AG09309 (cell line): ENCODE data around the gene CTNNBL1.

Experiments used
- DNase-seq: peaks from one replicate; pipeline ENCODE4 v3.0.0-alpha.2; 2010; ENCODE audit warnings: low read depth
- H3K4me3 ChIP-seq: 2 replicates; pipeline ENCODE4 v1.5.1; 2011; ENCODE audit warnings: mild to moderate bottlenecking, low read depth, low read length, moderate library complexity; ENCODE audit not compliant: control insufficient read depth
- TF ChIP-seq, protein P1 (sequence below): IDR thresholded peaks from 2 replicates; pipeline ENCODE4 v1.5.1; 2011; ENCODE audit warnings: mild to moderate bottlenecking, low read depth, low read length, inconsistent platforms; ENCODE audit not compliant: insufficient read depth, control insufficient read depth; ENCODE audit errors: missing control alignments

Gene CTNNBL1

DNA sequence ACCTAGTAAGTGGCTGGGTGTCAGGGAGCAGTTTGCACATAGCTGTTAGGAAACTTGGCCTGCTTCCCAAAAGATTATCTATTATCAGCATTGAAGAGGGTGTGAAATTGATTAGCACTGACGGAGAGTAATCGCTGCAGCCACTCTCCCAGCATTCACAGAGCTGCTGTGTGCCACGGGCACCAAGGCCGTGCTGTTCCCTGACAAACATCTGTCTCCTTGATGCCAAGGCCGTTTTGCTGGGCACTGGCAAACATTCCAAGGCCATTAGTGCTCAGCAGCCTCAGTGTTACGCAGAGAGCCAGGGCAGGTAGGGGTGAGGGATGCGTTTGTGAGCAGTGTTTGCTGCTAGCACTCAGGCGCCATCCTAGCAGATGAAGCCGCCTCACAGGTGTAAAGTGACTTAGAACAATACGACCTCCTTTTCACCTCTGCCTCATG, 151.4 kb downstream of the CTNNBL1 start:
- TF ChIP-seq, protein P1, sequence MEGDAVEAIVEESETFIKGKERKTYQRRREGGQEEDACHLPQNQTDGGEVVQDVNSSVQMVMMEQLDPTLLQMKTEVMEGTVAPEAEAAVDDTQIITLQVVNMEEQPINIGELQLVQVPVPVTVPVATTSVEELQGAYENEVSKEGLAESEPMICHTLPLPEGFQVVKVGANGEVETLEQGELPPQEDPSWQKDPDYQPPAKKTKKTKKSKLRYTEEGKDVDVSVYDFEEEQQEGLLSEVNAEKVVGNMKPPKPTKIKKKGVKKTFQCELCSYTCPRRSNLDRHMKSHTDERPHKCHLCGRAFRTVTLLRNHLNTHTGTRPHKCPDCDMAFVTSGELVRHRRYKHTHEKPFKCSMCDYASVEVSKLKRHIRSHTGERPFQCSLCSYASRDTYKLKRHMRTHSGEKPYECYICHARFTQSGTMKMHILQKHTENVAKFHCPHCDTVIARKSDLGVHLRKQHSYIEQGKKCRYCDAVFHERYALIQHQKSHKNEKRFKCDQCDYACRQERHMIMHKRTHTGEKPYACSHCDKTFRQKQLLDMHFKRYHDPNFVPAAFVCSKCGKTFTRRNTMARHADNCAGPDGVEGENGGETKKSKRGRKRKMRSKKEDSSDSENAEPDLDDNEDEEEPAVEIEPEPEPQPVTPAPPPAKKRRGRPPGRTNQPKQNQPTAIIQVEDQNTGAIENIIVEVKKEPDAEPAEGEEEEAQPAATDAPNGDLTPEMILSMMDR: no peak
- DNase-seq: no peak
- H3K4me3 ChIP-seq: no peak overlapping the region

DNA sequence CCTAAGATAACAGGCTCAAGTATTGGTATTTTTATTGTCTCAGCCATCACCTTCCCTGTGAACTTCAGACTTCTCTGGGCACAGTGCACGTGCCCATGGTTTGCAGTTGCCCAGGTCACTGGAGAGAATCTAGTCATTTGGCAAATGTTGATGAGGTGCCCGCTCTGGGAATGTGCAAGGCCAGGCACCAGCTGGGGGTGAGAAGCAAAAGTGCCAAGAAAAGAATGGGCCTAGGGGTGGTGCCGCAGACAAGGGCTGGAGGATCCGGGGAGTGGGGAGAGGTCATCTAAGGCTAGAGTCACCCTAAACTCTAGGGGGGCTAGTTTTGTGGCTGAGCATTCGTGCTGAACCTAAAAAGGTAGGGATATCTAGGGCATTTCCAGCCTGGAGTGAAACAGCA, 152.0 kb downstream of the CTNNBL1 start:
- TF ChIP-seq, protein P1: no peak
- DNase-seq: no peak
- H3K4me3 ChIP-seq: no peak overlapping the region

DNA sequence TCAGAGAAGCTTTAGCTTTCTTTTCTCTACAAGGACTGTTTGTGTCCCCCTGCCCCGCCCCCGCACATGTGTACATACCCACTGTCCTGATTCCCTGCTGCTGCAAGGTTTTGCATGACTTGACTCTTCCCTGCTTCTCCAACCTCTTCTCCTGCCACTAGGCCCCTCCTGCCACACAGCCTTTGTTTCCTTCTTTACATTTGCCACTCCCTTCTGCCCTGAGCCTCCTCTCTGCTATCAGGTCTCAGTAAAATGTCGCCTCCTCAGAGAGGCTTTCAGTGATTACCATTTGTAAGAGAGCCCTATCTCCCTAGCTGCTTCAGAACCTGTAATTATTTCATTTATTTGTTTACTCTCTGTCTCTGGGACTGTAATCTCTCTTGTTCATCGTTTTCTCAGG, 152.7 kb downstream of the CTNNBL1 start:
- DNase-seq: no peak
- no peak overlapping the region for H3K4me3 ChIP-seq
- TF ChIP-seq, protein P1: no peak

DNA sequence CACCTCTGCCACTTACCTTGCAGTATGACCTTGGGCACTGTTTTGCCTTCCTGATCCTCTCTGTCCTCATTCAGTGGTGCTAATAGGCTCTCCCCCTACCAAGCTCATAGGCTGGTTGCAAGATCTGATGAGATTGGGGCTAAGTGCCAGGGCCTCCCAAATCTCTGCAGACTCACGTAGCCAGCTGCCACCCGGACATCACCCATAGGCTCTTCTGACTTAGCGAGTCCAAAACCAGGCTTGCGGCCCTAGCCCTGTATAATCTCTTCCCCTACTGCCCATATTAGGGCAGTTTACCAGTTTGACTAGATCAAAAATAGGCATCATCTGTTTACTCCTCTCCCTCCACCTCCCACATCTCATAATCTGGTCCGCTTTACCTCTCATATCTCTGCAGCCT, 154.9 kb downstream of the CTNNBL1 start:
- H3K4me3 ChIP-seq: no peak overlapping the region
- TF ChIP-seq, protein P1: no peak
- no peak for DNase-seq

DNA sequence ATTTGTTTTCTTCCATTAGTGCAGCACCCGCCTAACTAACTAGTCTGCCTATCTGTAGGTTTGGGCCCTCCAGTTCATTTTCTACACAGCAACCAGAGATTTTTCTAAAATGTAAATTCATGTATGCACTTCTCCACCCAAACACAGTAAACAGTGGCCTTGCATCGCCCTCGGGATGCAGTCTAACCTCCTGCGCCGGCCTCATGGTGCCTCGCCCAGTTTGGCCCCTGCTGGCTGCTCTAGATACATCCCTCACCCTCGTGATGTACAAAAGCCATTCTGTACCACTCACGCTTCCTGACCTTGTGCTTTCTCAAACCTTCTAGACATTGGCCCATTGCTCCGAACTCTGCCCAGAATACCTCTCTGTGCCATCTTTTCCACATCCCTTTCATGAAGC, 155.3 kb downstream of the CTNNBL1 start:
- no peak for DNase-seq
- TF ChIP-seq, protein P1: no peak
- no peak overlapping the region for H3K4me3 ChIP-seq

DNA sequence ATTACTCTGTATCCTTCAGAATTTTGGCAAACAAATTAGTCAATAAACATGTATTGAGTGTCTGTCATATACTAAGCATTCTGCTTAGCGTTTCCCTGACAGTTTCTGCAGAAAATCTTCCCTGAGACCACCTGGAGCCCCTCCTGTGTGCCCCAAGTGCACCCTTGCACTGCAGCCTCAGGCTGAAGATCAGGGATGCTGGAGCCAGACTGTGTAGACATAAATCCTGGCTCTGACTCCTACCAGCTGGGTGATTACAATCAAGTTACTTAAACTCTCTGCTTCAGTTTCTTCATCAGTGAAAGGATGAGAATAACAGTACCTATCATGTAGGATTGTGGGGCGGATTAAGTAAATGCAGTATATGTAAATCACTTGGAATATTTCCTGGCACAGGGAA, 155.7 kb downstream of the CTNNBL1 start:
- H3K4me3 ChIP-seq: no peak overlapping the region
- no peak for DNase-seq
- TF ChIP-seq, protein P1: no peak

DNA sequence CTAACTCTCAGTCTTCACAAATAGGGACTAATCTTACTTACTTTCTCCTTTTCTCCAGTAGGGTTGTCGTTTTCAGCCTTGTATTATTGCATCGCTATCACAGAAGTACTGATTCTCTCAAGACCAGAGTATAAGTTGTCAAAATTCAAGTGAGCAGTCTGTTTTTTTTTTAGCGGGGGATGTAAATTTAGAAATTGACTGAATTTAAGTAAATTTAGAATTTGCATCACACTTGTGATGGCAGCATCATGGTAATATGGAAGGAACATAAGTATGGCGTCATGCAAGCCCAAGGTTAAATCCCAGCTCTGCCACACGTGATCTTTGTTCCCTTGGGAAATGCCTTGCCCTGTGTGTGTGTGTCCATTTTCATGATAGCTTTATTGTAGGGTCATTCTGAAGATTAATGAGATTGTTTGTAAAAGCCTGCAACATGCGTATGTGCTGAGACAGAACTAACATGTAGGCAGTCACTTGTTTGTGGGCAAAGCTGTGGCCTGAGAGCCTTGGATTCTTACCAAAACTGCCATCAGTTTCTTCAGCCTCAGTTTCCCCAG, 156.3 kb downstream of the CTNNBL1 start:
- H3K4me3 ChIP-seq: no peak overlapping the region
- TF ChIP-seq, protein P1: no peak
- DNase-seq: no peak
